Jurkat, Clone E6-1 (cell line): ENCODE data around the gene TPSD1.
"Not testable (repeated sequence)": the region's sequence is repeated elsewhere in the genome, so short reads cannot be mapped to it uniquely, and the experiment has no call there.

Experiments used
- DNase-seq: peaks from one replicate; pipeline ENCODE4 v3.0.0-alpha.2; 2011; ENCODE audit warnings: low read depth, low spot score
- H3K4me3 ChIP-seq: 2 replicates; pipeline ENCODE4 v1.5.1; 2011; ENCODE audit warnings: mild to moderate bottlenecking, low read length, control low read depth, moderate library complexity

The TPSD1 gene

GRCh38 chr16:1220098-1220728 is 35.7 kb upstream of the TPSD1 start:
- H3K4me3 ChIP-seq, result no peak overlapping the region
- no peak for DNase-seq

- no peak for DNase-seq
Observed at GRCh38 chr16:1220841-1221627, 34.8 kb upstream of the TPSD1 start.

GRCh38 chr16:1221628-1222552 is 34.0 kb upstream of the TPSD1 start:
- no peak overlapping the region for H3K4me3 ChIP-seq
- no peak for DNase-seq

More at GRCh38 chr16:1220841-1221627, 34.8 kb upstream of the TPSD1 start:
- no peak overlapping the region for H3K4me3 ChIP-seq

DNA sequence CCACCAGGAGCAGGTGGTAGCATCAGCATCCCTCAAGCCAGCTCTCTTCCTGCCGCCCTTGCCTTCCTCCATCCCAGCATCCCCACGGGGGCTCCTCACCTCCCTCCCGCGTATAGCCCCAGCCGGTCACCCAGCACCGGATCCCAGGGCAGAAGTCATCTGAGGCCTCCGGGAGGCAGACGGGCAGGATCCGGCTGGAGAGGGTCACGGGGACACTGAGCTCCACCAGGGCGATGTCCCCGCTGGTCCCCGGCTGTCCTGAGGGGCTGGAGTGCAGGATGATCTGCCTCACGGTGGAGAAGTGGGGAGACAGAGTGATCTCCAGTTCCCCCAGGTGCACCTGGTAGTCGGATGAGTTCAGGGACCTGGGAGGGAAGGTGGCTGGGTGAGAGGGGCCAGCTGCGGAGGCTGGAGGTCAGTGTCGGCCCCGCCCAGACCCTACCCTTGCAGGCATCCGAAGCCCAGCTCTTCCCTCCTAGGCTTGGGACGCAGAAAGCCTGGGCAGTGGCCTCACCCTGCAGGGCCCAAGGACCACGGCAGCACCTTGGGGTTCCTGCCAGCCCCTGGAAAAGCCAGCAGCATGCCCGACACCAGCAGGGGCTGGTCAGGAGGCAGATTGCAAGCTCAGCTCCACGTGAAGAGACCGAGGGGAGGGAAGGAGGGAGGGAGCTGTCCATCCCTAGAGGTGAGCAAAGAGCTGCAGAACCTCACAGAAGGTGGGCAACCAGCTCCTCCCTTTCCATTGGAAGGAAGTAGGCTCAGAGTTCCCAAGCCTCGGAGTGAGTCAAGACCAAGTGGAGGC is 33.1 kb upstream of the TPSD1 start:
- no peak for DNase-seq
- no peak overlapping the region for H3K4me3 ChIP-seq

GRCh38 chr16:1223355-1224214 is 32.3 kb upstream of the TPSD1 start:
- DNase-seq, result no peak
- no peak overlapping the region for H3K4me3 ChIP-seq

GRCh38 chr16:1224558-1224957 is 31.3 kb upstream of the TPSD1 start:
- DNase-seq, result no peak
- no peak overlapping the region for H3K4me3 ChIP-seq

DNA sequence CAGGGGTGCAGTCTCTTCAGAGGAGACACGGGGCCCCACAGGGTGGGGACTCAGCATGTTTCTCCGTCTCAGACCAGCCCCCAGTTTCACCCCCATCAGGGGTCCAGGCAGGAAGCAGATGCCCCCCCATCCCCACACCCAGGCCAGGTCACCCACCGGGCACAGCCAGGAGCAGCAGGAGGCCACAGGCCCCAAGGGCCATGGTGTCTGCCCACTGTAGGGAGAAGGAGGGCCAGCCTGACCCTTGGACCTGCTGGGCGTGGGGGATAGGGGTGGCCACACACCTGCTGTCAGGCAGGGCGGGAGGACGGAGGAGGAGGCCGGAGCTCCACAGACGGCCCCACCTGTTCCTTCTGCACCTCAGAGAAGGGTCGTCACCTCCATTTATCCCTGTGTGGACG is 30.8 kb upstream of the TPSD1 start, which contains the start of gene TPSG1:
Gene TPSG1, minus strand, starts transcription at position 218 of the 401 bp plus-strand sequence. Its CDS starts 16 bp downstream, at position 202.
- H3K4me3 ChIP-seq, result no peak within 1 kb of the TSS
- no peak for DNase-seq

DNA sequence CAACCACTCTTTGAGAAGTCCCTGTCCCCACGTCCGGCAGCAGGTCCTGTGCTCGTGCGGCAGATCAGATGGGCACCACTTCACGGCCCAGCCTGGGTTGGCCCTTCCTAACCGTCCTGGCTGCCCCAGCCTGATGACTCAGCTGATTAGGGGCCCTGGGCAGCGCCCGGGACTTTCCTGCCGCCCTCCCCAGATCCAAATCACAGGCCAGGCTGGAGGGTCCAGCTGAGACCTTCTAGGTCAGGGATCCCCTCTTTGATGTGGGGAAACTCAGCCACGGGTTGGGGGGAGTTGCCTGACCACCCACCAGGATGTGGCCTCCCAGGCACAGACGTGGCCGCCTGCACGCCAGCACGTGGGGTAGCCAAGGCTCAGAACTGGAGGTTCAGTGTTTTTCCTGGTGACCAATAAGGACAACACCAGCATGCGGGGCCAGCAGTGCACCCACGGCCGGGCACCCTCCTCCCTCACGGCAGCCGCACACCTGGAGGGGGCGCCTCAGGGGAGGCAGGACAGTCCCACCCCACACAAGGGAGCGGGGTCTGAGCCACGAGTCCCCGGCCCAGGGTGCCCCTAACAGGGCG is 30.0 kb upstream of the TPSD1 start:
- not testable (repeated sequence) for H3K4me3 ChIP-seq, DNase-seq

DNA sequence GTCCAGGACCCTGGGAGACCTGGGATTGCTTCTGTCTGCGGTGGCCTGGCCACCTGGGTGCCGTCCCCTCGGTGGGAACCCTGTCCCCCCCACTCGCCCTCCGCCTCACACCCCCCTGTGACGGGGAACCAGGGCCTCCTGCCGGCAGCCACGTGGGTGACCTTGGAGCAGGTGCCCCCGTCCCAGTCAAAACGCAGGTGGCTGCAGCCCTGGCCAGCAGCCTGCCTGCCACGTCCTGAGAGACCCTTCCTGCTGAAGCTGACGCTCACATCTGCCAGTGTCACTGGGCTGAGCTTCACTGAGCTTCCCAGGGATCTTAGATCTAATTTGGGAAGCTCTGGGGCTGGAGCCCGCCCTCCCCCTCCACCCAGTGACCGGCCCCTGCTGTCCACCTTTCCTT is 29.2 kb upstream of the TPSD1 start:
- not testable (repeated sequence) for H3K4me3 ChIP-seq, DNase-seq

DNA sequence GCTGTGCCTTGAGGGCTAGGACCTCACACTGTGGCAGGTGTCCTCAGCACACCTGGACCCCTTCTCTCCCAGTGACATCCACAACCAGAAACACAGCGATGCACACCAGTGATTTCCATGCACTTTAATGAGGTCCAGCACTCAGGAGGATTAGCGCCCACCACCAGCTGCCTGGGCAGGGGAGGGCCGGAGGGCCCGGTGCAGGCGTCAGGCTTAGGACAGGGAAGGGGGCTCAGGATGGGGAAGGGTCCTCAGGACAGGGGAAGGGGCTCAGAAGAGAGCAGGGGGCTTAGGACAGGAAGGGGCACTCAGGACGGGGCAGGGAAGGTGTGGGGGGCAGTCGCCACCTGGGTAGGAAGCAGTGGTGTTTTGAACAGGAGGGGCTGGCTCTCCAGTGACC is 27.6 kb upstream of the TPSD1 start:
- DNase-seq, H3K4me3 ChIP-seq: not testable (repeated sequence)

DNA sequence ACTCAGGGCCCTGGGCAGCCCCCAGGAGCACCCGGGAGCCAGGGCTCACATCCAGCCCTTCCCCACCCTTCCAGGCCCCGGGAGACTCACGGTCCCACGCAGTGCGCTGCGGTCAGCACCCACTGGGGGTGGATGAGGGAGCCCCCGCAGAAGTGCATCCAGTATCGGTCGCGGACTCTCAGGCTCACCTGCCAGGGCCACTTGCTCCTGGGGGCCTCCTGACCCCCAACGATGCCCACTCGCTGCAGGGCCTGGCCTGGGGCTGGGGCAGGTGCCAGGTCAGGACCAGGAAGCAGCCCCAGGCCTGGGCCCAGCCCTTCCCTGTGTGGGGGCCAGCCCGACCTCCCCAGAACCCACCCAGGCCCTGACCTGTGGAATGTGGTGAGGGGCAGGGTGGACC is 26.4 kb upstream of the TPSD1 start:
- not testable (repeated sequence) for DNase-seq, H3K4me3 ChIP-seq

GRCh38 chr16:1230084-1230470 is 25.8 kb upstream of the TPSD1 start, which contains the start of gene TPSB2:
TPSB2 (minus strand) TSS chr16:1230184; CDS start chr16:1229951, 233 bp downstream.
- not testable (repeated sequence) for DNase-seq

GRCh38 chr16:1230471-1231212 is 25.2 kb upstream of the TPSD1 start:
- not testable (repeated sequence) for DNase-seq, H3K4me3 ChIP-seq

More at GRCh38 chr16:1230084-1230470, 25.8 kb upstream of the TPSD1 start, which contains the start of gene TPSB2:
- H3K4me3 ChIP-seq, result not testable (repeated sequence)

GRCh38 chr16:1231301-1231700 is 24.6 kb upstream of the TPSD1 start:
- not testable (repeated sequence) for H3K4me3 ChIP-seq, DNase-seq

GRCh38 chr16:1232049-1232748 is 23.7 kb upstream of the TPSD1 start:
- DNase-seq, H3K4me3 ChIP-seq: not testable (repeated sequence)

DNA sequence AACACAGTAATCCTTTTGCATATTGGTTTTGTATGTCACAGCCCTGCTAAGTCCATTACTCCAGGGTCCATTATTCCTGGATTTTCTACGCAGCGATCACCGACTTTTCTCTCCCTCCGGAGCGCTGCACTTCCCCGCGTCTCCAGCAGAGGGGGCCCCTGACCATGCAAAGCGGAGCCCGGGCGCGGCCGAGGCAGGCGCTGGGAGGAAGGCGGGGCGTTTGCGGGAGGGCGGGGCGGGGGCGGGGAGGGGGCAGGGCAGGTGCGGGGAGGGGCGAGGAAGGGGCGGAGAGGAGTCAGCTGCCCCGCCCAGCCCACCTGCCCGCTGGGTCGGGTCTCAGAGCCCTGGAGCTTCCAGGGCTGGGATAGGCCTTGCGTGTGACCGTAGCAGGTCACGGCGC is 19.2 kb upstream of the TPSD1 start:
- DNase-seq, H3K4me3 ChIP-seq: not testable (repeated sequence)
